HUES6 (cell line): ENCODE data around the gene DCAF10.
A peak's percentile ranks its signal among the peaks of the same experiment; 100 is the strongest.
"Not testable (repeated sequence)": the region's sequence is repeated elsewhere in the genome, so short reads cannot be mapped to it uniquely, and the experiment has no call there.

Experiments used
- H3K27ac ChIP-seq: 2 replicates; pipeline ENCODE4 v1.7.0; 2013; ENCODE audit warnings: low read depth, mild to moderate bottlenecking, low read length, inconsistent platforms
- H3K27me3 ChIP-seq: 2 replicates; pipeline ENCODE4 v1.6.1; 2013; ENCODE audit warnings: low read length; ENCODE audit not compliant: control insufficient read depth, insufficient read depth
- H3K36me3 ChIP-seq: 2 replicates; pipeline ENCODE4 v1.6.1; 2013; ENCODE audit warnings: low read length; ENCODE audit not compliant: control insufficient read depth, insufficient read depth
- H3K4me1 ChIP-seq: 2 replicates; pipeline ENCODE4 v1.6.1; 2013; ENCODE audit warnings: low read length; ENCODE audit not compliant: control insufficient read depth, insufficient read depth
- H3K4me3 ChIP-seq: 2 replicates; pipeline ENCODE4 v1.5.1; 2013; ENCODE audit warnings: low read depth, low read length
- H3K9ac ChIP-seq: one replicate; pipeline ENCODE4 v1.6.1; 2013; ENCODE audit warnings: mild to moderate bottlenecking, low read length
- H3K9me3 ChIP-seq: 2 replicates; pipeline ENCODE4 v1.6.1; 2013; ENCODE audit warnings: low read depth, low read length; ENCODE audit not compliant: control insufficient read depth, insufficient read depth

The DCAF10 gene

GRCh38 chr9:37765263-37765662 lies 35.3 kb upstream of the DCAF10 start:
- H3K36me3 ChIP-seq, H3K27me3 ChIP-seq, H3K9ac ChIP-seq, H3K4me1 ChIP-seq, H3K9me3 ChIP-seq, H3K4me3 ChIP-seq, H3K27ac ChIP-seq: not testable (repeated sequence)

GRCh38 chr9:37769306-37769705 lies 31.3 kb upstream of the DCAF10 start:
- Histone ChIP-seq H3K36me3 (peaks cover 14% of the 10 kb centered on the region), H3K27me3 (no peaks in the 10 kb centered on the region), H3K4me1 (no peaks in the 10 kb centered on the region), H3K9ac (no peak overlapping the region), H3K4me3 (no peak overlapping the region), H3K9me3 (no peaks in the 10 kb centered on the region), H3K27ac (no peak overlapping the region)

- H3K27ac ChIP-seq = no peak overlapping the region
- no peak overlapping the region for H3K9ac ChIP-seq
- H3K4me3 ChIP-seq = no peak overlapping the region
These were observed 30.6 kb upstream of the DCAF10 start for GRCh38 chr9:37769995-37770394.

GRCh38 chr9:37775216-37775919 lies 25.2 kb upstream of the DCAF10 start:
- H3K36me3 ChIP-seq = peaks cover 49% of the 10 kb centered on the region
- no peak overlapping the region for H3K4me3 ChIP-seq
- no peaks in the 10 kb centered on the region for H3K27me3 ChIP-seq
- no peak overlapping the region for H3K27ac ChIP-seq
- no peaks in the 10 kb centered on the region for H3K9me3 ChIP-seq
- H3K9ac ChIP-seq = no peak overlapping the region
- no peaks in the 10 kb centered on the region for H3K4me1 ChIP-seq

More at GRCh38 chr9:37769995-37770394, 30.6 kb upstream of the DCAF10 start:
- Histone ChIP-seq H3K36me3 (peaks cover 15% of the 10 kb centered on the region), H3K4me1 (no peaks in the 10 kb centered on the region), H3K9me3 (no peaks in the 10 kb centered on the region), H3K27me3 (no peaks in the 10 kb centered on the region)

GRCh38 chr9:37776328-37776727 lies 24.3 kb upstream of the DCAF10 start:
- no peaks in the 10 kb centered on the region for H3K9me3 ChIP-seq
- H3K27ac ChIP-seq = no peak overlapping the region
- no peak overlapping the region for H3K4me3 ChIP-seq
- no peak overlapping the region for H3K9ac ChIP-seq
- H3K4me1 ChIP-seq = no peaks in the 10 kb centered on the region
- H3K27me3 ChIP-seq = no peaks in the 10 kb centered on the region
- H3K36me3 ChIP-seq = peaks cover 56% of the 10 kb centered on the region

GRCh38 chr9:37778534-37778933 lies 22.1 kb upstream of the DCAF10 start:
- H3K27me3 ChIP-seq = no peaks in the 10 kb centered on the region
- peaks cover 74% of the 10 kb centered on the region for H3K36me3 ChIP-seq
- H3K4me1 ChIP-seq = no peaks in the 10 kb centered on the region
- H3K9ac ChIP-seq = no peak overlapping the region
- H3K4me3 ChIP-seq = no peak overlapping the region
- no peak overlapping the region for H3K27ac ChIP-seq
- H3K9me3 ChIP-seq = no peaks in the 10 kb centered on the region

- Histone ChIP-seq H3K4me1 (no peaks in the 10 kb centered on the region; the same call in 1 of the 2 replicates), H3K27ac (peak overlapping the region; percentile 90), H3K9me3 (no peaks in the 10 kb centered on the region), H3K9ac (peak overlapping the region; percentile 98), H3K36me3 (peaks cover 47% of the 10 kb centered on the region), H3K4me3 (peak overlapping the region; percentile 98), H3K27me3 (no peaks in the 10 kb centered on the region)
These were observed 16.3 kb upstream of the DCAF10 start for GRCh38 chr9:37784291-37784615.

GRCh38 chr9:37784616-37785483 lies 15.7 kb upstream of the DCAF10 start, which contains the start of gene EXOSC3:
EXOSC3 (minus strand) TSS chr9:37785064; CDS start chr9:37785044, 20 bp downstream.
- peak within 1 kb of the TSS; percentile 90 for H3K27ac ChIP-seq
- peak within 1 kb of the TSS; percentile 98 for H3K4me3 ChIP-seq
- peaks cover 41% of the 10 kb centered on the region for H3K36me3 ChIP-seq
- H3K9me3 ChIP-seq = no peaks in the 10 kb centered on the region
- no peaks in the 10 kb centered on the region; the same call in 1 of the 2 replicates for H3K4me1 ChIP-seq
- H3K27me3 ChIP-seq = no peaks in the 10 kb centered on the region
- peak within 1 kb of the TSS; percentile 98 for H3K9ac ChIP-seq

- H3K27ac ChIP-seq = no peak overlapping the region
- H3K9me3 ChIP-seq = no peaks in the 10 kb centered on the region
- peaks cover 19% of the 10 kb centered on the region for H3K36me3 ChIP-seq
- no peak overlapping the region for H3K4me3 ChIP-seq
- H3K27me3 ChIP-seq = no peaks in the 10 kb centered on the region
- H3K4me1 ChIP-seq = no peaks in the 10 kb centered on the region; the same call in 1 of the 2 replicates
- H3K9ac ChIP-seq = no peak overlapping the region
These were observed 13.5 kb upstream of the DCAF10 start for GRCh38 chr9:37787059-37787458.

- H3K27ac ChIP-seq = no peak overlapping the region
- no peak overlapping the region for H3K9ac ChIP-seq
- no peaks in the 10 kb centered on the region for H3K27me3 ChIP-seq
- H3K4me3 ChIP-seq = no peak overlapping the region
- H3K36me3 ChIP-seq = peaks cover 6% of the 10 kb centered on the region
- no peaks in the 10 kb centered on the region; the same call in 1 of the 2 replicates for H3K4me1 ChIP-seq
- no peaks in the 10 kb centered on the region for H3K9me3 ChIP-seq
These were observed 12.3 kb upstream of the DCAF10 start for GRCh38 chr9:37788332-37788731.

GRCh38 chr9:37790096-37790495 lies 10.5 kb upstream of the DCAF10 start:
- Histone ChIP-seq H3K36me3 (no peaks in the 10 kb centered on the region), H3K9ac (no peak overlapping the region), H3K9me3 (no peaks in the 10 kb centered on the region), H3K4me3 (no peak overlapping the region), H3K27me3 (peaks cover under 1% of the 10 kb centered on the region; the same call in 1 of the 2 replicates), H3K27ac (no peak overlapping the region), H3K4me1 (no peaks in the 10 kb centered on the region)
